H9 (cell line): ENCODE data around the gene UTF1. TPM values are rescaled to one million over a fixed set of nuclear protein-coding genes. Genes with fewer than 3 reads are reported as not detected.

Experiments used
- DNase-seq: peaks from one replicate; pipeline ENCODE4 v3.0.0-alpha.2; 2017
- H2AFZ ChIP-seq: one replicate; pipeline ENCODE4 v1.6.1; 2013; ENCODE audit warnings: mild to moderate bottlenecking, low read length, control low read depth, moderate library complexity
- H2AK5ac ChIP-seq: 2 replicates; pipeline ENCODE4 v1.6.1; 2013; ENCODE audit warnings: low read length, control low read depth, mixed read lengths; ENCODE audit not compliant: insufficient read length
- H2BK120ac ChIP-seq: one replicate; pipeline ENCODE4 v1.6.1; 2013; ENCODE audit warnings: low read depth, mild to moderate bottlenecking, low read length, control low read depth, inconsistent platforms; ENCODE audit not compliant: poor library complexity, severe bottlenecking
- H2BK12ac ChIP-seq: 2 replicates; pipeline ENCODE4 v1.6.1; 2013; ENCODE audit warnings: low read length, control low read depth, mixed read lengths, low read depth; ENCODE audit not compliant: insufficient read length
- H2BK15ac ChIP-seq: 2 replicates; pipeline ENCODE4 v1.6.1; 2013; ENCODE audit warnings: low read depth, low read length, control low read depth
- H2BK20ac ChIP-seq: one replicate; pipeline ENCODE4 v1.6.1; 2013; ENCODE audit warnings: low read depth, mild to moderate bottlenecking, low read length, control low read depth, inconsistent platforms; ENCODE audit not compliant: poor library complexity, severe bottlenecking
- H2BK5ac ChIP-seq: 2 replicates; pipeline ENCODE4 v1.6.1; 2013; ENCODE audit warnings: low read length, control low read depth, mixed read lengths; ENCODE audit not compliant: insufficient read length
- H3K14ac ChIP-seq: 2 replicates; pipeline ENCODE4 v1.6.1; 2013; ENCODE audit warnings: low read length, control low read depth; ENCODE audit not compliant: insufficient read depth
- H3K18ac ChIP-seq: 2 replicates; pipeline ENCODE4 v1.6.1; 2013; ENCODE audit warnings: low read depth, mild to moderate bottlenecking, mixed read lengths, low read length, control low read depth; ENCODE audit not compliant: insufficient read length
- H3K23ac ChIP-seq: 2 replicates; pipeline ENCODE4 v1.6.1; 2013; ENCODE audit warnings: low read length, control low read depth, mixed read lengths, low read depth; ENCODE audit not compliant: insufficient read length
- H3K23me2 ChIP-seq: 2 replicates; pipeline ENCODE4 v1.6.1; 2013; ENCODE audit warnings: low read depth, mild to moderate bottlenecking, mixed read lengths, low read length, control low read depth; ENCODE audit not compliant: insufficient read length, poor library complexity, severe bottlenecking
- H3K27ac ChIP-seq: 2 replicates; pipeline ENCODE4 v1.5.1; 2013; ENCODE audit warnings: low read length, control low read depth, mixed read lengths, low read depth; ENCODE audit not compliant: insufficient read length
- H3K27me3 ChIP-seq: 2 replicates; pipeline ENCODE4 v1.6.1; 2013; ENCODE audit warnings: low read length, control low read depth, inconsistent platforms; ENCODE audit not compliant: insufficient read depth
- H3K4ac ChIP-seq: 2 replicates; pipeline ENCODE4 v1.6.1; 2013; ENCODE audit warnings: low read depth, mild to moderate bottlenecking, control low read depth, inconsistent platforms, low read length, moderate library complexity
- H3K4me1 ChIP-seq: 2 replicates; pipeline ENCODE4 v1.6.1; 2013; ENCODE audit warnings: low read length, control low read depth, inconsistent platforms; ENCODE audit not compliant: insufficient read depth
- H3K4me2 ChIP-seq: 2 replicates; pipeline ENCODE4 v1.6.1; 2013; ENCODE audit warnings: low read length, control low read depth, mixed read lengths; ENCODE audit not compliant: insufficient read length, insufficient read depth
- H3K56ac ChIP-seq: 2 replicates; pipeline ENCODE4 v1.6.1; 2013; ENCODE audit warnings: low read depth, mild to moderate bottlenecking, mixed read lengths, low read length, control low read depth; ENCODE audit not compliant: insufficient read length
- H3K79me1 ChIP-seq: 2 replicates; pipeline ENCODE4 v1.6.1; 2013; ENCODE audit warnings: low read depth, mild to moderate bottlenecking, moderate library complexity, low read length, control low read depth, inconsistent platforms; ENCODE audit not compliant: insufficient read depth, poor library complexity, severe bottlenecking
- H3K79me2 ChIP-seq: 2 replicates; pipeline ENCODE4 v1.6.1; 2013; ENCODE audit warnings: low read length, control low read depth, inconsistent platforms; ENCODE audit not compliant: insufficient read depth
- H3K9ac ChIP-seq: 2 replicates; pipeline ENCODE4 v1.6.1; 2013; ENCODE audit warnings: low read length, control low read depth, mixed read lengths; ENCODE audit not compliant: insufficient read length; ENCODE audit errors: extremely low read depth
- H3K9me3 ChIP-seq: one replicate; pipeline ENCODE4 v1.6.1; 2013; ENCODE audit warnings: low read depth, low read length, inconsistent platforms; ENCODE audit not compliant: control insufficient read depth
- H3T11ph ChIP-seq: one replicate; pipeline ENCODE4 v1.6.1; 2013; ENCODE audit warnings: mild to moderate bottlenecking, low read length, control low read depth, inconsistent platforms
- H4K20me1 ChIP-seq: one replicate; pipeline ENCODE4 v1.6.1; 2013; ENCODE audit not compliant: control insufficient read depth, insufficient read length, insufficient read depth
- H4K5ac ChIP-seq: 2 replicates; pipeline ENCODE4 v1.6.1; 2013; ENCODE audit warnings: low read depth, mild to moderate bottlenecking, mixed read lengths, low read length, control low read depth; ENCODE audit not compliant: insufficient read length
- H4K8ac ChIP-seq: replicated peaks from 2 replicates; pipeline ENCODE4 v1.6.1; 2013; ENCODE audit warnings: low read length, control low read depth, mixed read lengths, low read depth; ENCODE audit not compliant: insufficient read length
- H4K91ac ChIP-seq: 2 replicates; pipeline ENCODE4 v1.6.1; 2013; ENCODE audit warnings: low read depth, mild to moderate bottlenecking, moderate library complexity, mixed read lengths, low read length, control low read depth; ENCODE audit not compliant: insufficient read length
- H3K27ac Mint-ChIP-seq, 3 experiments: 2 replicates in 2 of 3; 3 replicates in 1 of 3; pipeline ENCODE4 v1.8.0; 2020 to 2021; ENCODE audit warnings: mixed read lengths in 3 of 3, mild to moderate bottlenecking in 1 of 3, moderate library complexity in 1 of 3
- H3K27me3 Mint-ChIP-seq: 2 replicates; pipeline ENCODE4 v1.8.0; 2021; ENCODE audit warnings: low read depth, mild to moderate bottlenecking, moderate library complexity, mixed read lengths
- H3K36me3 Mint-ChIP-seq, 3 experiments: 2 replicates in 2 of 3; 3 replicates in 1 of 3; pipeline ENCODE4 v1.8.0; 2020 to 2021; ENCODE audit warnings: low read depth in 3 of 3, mixed read lengths in 3 of 3; ENCODE audit not compliant: insufficient read depth in 1 of 3
- H3K4me1 Mint-ChIP-seq, 2 experiments: 2 replicates each; pipeline ENCODE4 v1.8.0; 2020; ENCODE audit warnings: mixed read lengths in 2 of 2
- H3K4me3 Mint-ChIP-seq, 2 experiments: 2 replicates in 1 of 2; 3 replicates in 1 of 2; pipeline ENCODE4 v1.8.0; 2020 to 2021; ENCODE audit warnings: mild to moderate bottlenecking in 2 of 2, mixed read lengths in 2 of 2, moderate library complexity in 1 of 2
- H3K9me3 Mint-ChIP-seq, 2 experiments: 2 replicates in 1 of 2; 3 replicates in 1 of 2; pipeline ENCODE4 v1.8.0; 2020; ENCODE audit warnings: mild to moderate bottlenecking in 2 of 2, mixed read lengths in 2 of 2, moderate library complexity in 1 of 2
- WGBS: extraction: QIAGEN DNeasy Blood & Tissue Kit; methylation state at CpG from one replicate; pipeline ENCODE4 v1.1.7; 2013; ENCODE audit warnings: missing lambda C conversion rate, low lambda C conversion rate, mixed read lengths; ENCODE audit not compliant: insufficient read length; ENCODE audit errors: extremely low coverage; 5-methylcytosine and 5-hydroxymethylcytosine counted together
- total RNA-seq: library from RNA; stranded (reverse); gene quantifications from 2 replicates; pipeline ENCODE4 v1.2.1, GENCODE V29; 2021
- TF ChIP-seq, protein P1 (sequence below): fragments of 200-600 bp; sonication (generic); conservative IDR thresholded peaks from 3 replicates; pipeline ENCODE4 v1.8.0; 2021; ENCODE audit warnings: antibody characterized with exemption, mild to moderate bottlenecking

Gene UTF1
- total RNA-seq, 1 experiment from 2014 or later: 31.5 TPM

GRCh38 chr10:133252223-133252552, 22.2 kb downstream of the UTF1 start:
- Mint-ChIP-seq H3K36me3 (no peaks in the 10 kb centered on the region), H3K9me3 (no peaks in the 10 kb centered on the region; a peak in 2 of 5 replicates), H3K27ac (no peak overlapping the region), H3K4me1 (peaks cover 9 to 22% of the 10 kb centered on the region in 2 experiments), H3K4me3 (no peak overlapping the region), H3K27me3 (peaks cover 6% of the 10 kb centered on the region)
- no peak overlapping the region for H3K23ac ChIP-seq
- H3K56ac ChIP-seq: no peak overlapping the region
- H4K8ac ChIP-seq: no peak overlapping the region
- no peaks in the 10 kb centered on the region for H3K79me1 ChIP-seq
- H3K4me2 ChIP-seq: no peak overlapping the region
- H2AFZ ChIP-seq: no peak overlapping the region
- TF ChIP-seq, protein P1, sequence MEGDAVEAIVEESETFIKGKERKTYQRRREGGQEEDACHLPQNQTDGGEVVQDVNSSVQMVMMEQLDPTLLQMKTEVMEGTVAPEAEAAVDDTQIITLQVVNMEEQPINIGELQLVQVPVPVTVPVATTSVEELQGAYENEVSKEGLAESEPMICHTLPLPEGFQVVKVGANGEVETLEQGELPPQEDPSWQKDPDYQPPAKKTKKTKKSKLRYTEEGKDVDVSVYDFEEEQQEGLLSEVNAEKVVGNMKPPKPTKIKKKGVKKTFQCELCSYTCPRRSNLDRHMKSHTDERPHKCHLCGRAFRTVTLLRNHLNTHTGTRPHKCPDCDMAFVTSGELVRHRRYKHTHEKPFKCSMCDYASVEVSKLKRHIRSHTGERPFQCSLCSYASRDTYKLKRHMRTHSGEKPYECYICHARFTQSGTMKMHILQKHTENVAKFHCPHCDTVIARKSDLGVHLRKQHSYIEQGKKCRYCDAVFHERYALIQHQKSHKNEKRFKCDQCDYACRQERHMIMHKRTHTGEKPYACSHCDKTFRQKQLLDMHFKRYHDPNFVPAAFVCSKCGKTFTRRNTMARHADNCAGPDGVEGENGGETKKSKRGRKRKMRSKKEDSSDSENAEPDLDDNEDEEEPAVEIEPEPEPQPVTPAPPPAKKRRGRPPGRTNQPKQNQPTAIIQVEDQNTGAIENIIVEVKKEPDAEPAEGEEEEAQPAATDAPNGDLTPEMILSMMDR: no peak
- H3K79me2 ChIP-seq: no peaks in the 10 kb centered on the region
- no peak overlapping the region; the same call in 1 of the 2 replicates for H3K14ac ChIP-seq
- no peak overlapping the region for H2BK120ac ChIP-seq
- H4K5ac ChIP-seq: no peak overlapping the region
- no peak overlapping the region for H3K27ac ChIP-seq
- no peaks in the 10 kb centered on the region for H3K9me3 ChIP-seq
- no peak overlapping the region for H3K18ac ChIP-seq
- no peak overlapping the region for H3K4ac ChIP-seq
- no peak overlapping the region for H2BK12ac ChIP-seq
- H4K20me1 ChIP-seq: no peaks in the 10 kb centered on the region
- H2BK20ac ChIP-seq: no peak overlapping the region
- WGBS: no CpG with 5 or more reads among the region's 12 CpGs
- no peak overlapping the region for H2BK15ac ChIP-seq
- no peak overlapping the region for H2AK5ac ChIP-seq
- no peak overlapping the region for H3T11ph ChIP-seq
- no peak overlapping the region for H2BK5ac ChIP-seq
- DNase-seq: no peak
- no peaks in the 10 kb centered on the region for H3K23me2 ChIP-seq
- no peak overlapping the region for H4K91ac ChIP-seq
- no peak overlapping the region for H3K9ac ChIP-seq
- no peaks in the 10 kb centered on the region for H3K4me1 ChIP-seq
- no peaks in the 10 kb centered on the region for H3K27me3 ChIP-seq
